Heart left ventricle (tissue), 13 donors: ENCODE measurements around the gene PTPRC.

Experiments
- POLR2A ChIP-seq, 2 donors: fragments of 450-650 bp; IDR thresholded peaks; one replicate each; pipeline ENCODE4 v1.6.1; 2017; ENCODE audit warnings: antibody characterized with exemption in 2 of 2, mild to moderate bottlenecking in 2 of 2, moderate library complexity in 2 of 2
- TF ChIP-seq, protein P1 (sequence below), 12 donors: fragments of 200-600 bp; sonication (generic) in 4 of 12; IDR thresholded peaks; one replicate each; pipeline versions ENCODE4 v1.5.0 to v1.8.0; 2018 to 2022; ENCODE audit warnings: antibody characterized with exemption in 12 of 12, mild to moderate bottlenecking in 5 of 12
- donor health status: ischemic (EF 13 %, LVEDD 7.1; RV severe dilation, severe dysfunction).
- donor health status: DM: no; HTN: yes; CAD: no.
- donor health status: DM: no; HTN: no; CAD: no.
- donor health status: ischemic (EF 25% LVEDD 6.9; RV normal size, moderate dysfunction).
- donor health status: ischemic (EF 25% LVEDD 5.7; RV mildly dilated, moderate dysfunction).
- donor health status: ischemic (EF 35%, LVEDD 5.7; RV mildly dilated, moderate dysfunction).
- donor health status: nonischemic (EF 11% LVEDD 7.7; RV severe dilation, severe dysfunction).
- donor health status: DM: yes; HTN: yes; CAD: no.
- donor health status: PGD.
- donor health status: ischemic (EF 29% LVEDD 5.4; RV normal size, mild dysfunction).
- donor health status: nonischemic (EF 23%, LVEDD 6.1; RV moderate dilation, normal function).

DNA sequence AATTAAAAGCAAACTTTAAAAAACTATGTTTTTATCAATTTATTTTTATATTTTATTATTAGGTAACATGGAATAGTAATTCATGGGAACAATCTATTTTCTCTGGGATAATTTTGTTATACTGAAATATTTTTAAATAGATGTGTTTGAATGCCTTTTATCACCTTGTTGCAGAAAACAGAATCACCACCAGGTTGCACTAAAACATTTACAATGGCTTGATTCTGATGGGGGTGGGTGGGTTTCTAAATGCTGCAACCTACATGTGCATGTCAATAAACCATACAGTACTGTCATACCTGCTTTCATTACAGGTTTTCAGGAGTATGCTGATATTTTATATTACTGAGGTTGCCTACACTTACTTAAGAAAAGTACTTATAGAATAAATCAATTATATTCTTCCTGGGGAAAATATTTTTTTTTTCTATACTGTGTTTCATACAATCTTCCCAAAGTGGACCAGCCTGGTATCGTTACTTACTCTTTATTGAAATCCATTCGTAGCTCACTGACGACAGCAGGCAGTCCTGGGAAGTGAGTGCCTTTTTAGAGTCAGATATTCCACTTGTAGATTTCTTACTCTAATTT is 132.8 kb downstream of the PTPRC start:
- no peak for TF ChIP-seq POLR2A (IDR thresholded peaks at IDR 0.05)
- TF ChIP-seq, protein P1, sequence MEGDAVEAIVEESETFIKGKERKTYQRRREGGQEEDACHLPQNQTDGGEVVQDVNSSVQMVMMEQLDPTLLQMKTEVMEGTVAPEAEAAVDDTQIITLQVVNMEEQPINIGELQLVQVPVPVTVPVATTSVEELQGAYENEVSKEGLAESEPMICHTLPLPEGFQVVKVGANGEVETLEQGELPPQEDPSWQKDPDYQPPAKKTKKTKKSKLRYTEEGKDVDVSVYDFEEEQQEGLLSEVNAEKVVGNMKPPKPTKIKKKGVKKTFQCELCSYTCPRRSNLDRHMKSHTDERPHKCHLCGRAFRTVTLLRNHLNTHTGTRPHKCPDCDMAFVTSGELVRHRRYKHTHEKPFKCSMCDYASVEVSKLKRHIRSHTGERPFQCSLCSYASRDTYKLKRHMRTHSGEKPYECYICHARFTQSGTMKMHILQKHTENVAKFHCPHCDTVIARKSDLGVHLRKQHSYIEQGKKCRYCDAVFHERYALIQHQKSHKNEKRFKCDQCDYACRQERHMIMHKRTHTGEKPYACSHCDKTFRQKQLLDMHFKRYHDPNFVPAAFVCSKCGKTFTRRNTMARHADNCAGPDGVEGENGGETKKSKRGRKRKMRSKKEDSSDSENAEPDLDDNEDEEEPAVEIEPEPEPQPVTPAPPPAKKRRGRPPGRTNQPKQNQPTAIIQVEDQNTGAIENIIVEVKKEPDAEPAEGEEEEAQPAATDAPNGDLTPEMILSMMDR (IDR thresholded peaks at IDR 0.05), result peak; percentile 16 to 53 (median 43)
